ENCODE results near the gene GLRX3.
A peak's percentile ranks its signal among the peaks of the same experiment; 100 is the strongest.
"Not testable (repeated sequence)": the region's sequence is repeated elsewhere in the genome, so short reads cannot be mapped to it uniquely, and the experiment has no call there.

GLRX3 gene

DNA sequence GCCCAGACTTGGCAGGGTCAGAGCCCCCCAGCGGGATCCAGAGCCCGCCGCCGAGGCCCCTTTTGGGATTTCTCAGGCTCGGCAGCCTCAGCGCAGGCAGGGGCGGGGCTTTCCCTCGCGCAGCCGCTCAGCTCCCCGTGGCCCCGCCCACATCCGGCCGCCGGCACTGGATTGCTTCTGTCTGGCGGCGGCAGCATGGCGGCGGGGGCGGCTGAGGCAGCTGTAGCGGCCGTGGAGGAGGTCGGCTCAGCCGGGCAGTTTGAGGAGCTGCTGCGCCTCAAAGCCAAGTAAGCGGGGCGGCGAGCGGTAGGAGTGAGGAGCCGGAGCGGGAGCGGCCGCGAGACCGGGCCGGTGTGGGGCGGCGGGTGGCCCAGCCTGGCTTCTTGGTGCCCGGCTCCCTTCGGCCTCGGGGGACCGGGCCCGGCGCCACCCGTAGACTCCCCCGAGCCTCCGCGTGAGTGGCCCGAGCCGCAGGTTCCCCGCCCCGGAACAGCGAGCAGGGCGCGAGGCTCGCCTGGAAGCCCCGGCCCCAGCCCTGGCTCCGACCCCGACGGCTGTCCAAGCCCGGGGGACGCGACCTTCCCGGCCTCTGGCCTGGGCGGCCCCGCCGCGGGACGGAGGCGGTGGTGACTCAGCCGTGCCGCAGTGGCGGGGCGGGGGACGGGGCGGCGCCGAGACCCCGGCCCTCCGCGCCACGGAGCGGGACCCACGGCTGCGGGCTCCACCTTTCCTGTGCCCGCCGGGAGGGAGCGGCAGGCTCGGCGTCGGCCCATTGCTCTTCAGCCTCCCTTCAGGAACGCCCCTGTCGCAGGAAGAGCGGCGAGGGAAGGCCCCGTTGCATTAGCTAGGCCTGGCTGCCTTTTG lies at the start of gene GLRX3:
Gene GLRX3, plus strand, starts transcription at position 166 of the 864 bp plus-strand sequence. Its CDS starts 30 bp downstream, at position 196.
- peak; percentile 55 for DNase-seq

DNA sequence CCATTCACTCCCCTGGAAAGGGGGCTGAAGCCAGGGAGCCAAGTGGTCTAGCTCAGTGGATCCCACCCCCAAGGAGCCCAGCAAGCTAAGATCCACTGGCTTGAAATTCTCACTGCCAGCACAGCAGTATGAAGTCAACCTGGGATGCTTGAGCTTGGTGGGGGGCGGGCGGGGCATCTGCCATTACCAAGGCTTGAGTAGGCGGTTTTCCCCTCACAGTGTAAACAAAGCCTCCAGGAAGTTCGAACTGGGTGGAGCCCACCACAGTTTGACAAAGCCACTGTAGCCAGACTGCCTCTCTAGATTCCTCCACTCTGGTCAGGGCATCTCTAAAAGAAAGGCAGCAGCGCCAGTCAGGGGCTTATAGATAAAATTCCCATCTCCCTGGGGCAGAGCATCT lies 45.6 kb upstream of the GLRX3 start:
- not testable (repeated sequence) for DNase-seq

DNA sequence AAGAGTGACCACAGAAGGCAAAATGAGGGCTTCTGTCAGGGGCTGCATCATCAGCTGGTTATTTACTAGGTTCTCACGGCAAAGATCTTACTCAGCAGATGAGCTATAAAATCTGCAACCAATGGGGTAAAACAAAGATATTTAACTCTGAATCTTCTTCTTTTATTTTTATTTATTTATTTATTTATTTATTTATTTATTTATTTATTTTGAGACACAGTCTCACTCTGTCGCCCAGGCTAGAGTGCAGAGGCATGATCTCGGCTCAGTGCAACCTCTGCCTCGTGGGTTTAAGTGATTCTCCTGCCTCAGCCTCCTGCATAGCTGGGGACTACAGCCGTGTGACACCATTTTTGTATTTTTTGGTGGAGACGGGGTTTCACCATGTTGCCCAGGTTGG lies 36.8 kb upstream of the GLRX3 start:
- no peak for DNase-seq

GRCh38 chr10:130105724-130106123 lies 30.5 kb upstream of the GLRX3 start:
- no peak for DNase-seq

GRCh38 chr10:130108146-130108545 lies 28.0 kb upstream of the GLRX3 start:
- DNase-seq = not testable (repeated sequence)

- DNase-seq = no peak
Measured at GRCh38 chr10:130108934-130109604, 27.1 kb upstream of the GLRX3 start.

- peak; percentile 38 for DNase-seq
Measured at GRCh38 chr10:130109796-130110245, 26.4 kb upstream of the GLRX3 start.

DNA sequence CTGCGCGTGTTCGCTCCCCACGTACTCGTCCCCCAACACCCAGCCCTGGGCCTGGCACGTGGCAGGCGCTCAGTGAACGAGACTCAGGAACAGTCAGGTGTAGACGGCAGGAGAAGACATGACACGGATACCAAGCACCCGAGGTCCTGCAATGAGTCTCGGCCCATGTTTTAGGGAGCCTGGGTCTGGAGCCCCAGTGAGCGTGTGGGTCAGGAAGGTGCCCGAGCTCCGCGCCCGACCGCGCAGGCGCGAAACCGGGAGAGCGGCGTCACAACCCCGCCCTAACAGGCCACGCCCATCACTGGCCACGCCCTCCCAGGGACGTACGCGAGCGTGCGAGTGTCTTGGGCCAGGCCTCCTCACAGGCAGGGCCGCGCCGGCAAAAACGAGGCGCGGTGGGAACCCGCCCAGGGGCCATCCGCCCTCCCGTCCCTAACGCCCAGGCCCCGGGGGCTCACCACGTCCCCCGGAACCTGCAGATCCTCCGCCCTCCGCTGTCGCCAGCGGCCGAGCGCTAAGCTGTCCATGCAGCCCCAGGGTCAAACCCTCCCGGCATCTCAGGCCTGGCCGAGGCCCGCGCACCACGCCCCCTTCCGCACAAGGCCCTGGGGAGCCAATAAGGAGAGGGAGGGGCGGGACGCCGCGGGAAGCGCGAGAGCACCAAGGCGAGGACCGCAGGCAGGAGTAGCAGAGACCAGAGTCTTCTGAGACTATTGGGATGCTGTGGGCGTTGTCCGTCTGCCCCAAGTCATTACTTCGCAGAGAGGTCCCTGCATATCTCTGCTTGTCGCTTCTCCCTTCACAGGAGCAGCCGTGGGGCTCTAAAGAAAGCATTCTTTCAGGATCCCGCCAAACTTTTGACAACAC lies 25.7 kb upstream of the GLRX3 start, which contains the start of gene C10orf143:
Gene C10orf143, minus strand, starts transcription at position 585 of the 867 bp plus-strand sequence. Its CDS starts 58 bp downstream, at position 527.
- peak; percentile 84 for DNase-seq

DNA sequence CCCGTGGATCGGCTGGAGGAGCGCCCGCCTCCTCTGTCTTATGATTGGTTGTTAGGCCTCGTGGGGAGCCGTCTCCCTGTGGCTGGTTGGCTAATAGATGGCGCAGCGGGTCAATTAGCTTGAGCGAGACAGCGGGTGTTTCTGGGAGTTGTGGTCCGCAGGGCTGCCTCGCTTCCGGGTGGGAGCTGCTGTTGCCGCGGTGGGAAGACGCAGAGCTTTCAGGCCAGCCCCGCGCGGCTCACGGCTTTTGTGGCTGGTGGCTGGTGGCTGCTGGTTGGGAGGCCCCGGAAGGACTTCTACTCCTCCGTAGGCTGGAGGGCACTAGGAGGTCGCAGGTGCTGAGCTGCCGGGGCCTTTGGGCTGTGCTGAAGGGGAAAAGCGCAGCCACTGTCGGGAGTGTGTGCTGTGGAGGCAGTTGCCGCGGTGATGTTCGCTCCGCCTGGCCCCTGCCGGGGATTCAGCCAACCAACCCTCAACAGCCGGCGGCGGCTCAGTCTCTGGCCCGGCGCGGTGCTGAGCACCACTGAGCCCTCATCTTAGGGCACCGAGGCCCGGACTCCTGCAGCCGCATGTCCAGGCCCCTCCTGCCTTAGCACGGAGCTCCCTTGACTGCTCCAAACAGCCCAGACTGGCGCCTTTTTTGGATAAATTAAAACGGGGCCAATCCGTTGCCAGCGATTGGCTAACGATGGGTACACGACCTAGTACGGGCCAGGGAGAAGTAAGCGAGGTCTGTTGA lies 24.9 kb upstream of the GLRX3 start:
- DNase-seq = peak; percentile 92

GRCh38 chr10:130111852-130112180 lies 24.4 kb upstream of the GLRX3 start:
- no peak for DNase-seq

DNA sequence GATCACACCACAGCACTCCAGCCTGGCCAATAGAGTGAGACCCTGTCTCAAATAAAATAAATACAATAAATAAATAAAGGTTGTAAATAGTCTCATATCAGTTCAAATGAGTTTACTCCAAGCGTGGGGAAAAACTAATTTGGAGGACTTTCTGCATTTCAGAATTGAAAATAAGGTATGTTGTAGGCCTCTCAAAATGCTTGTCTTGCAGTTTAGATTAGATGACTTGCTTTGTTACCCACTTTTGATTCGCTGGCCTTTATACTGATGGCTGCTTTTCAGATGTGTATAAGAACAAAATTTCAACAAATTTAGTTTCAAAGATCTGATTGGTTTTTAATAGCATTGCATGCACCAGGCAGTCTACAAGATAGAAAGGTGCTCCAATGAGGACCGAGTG lies 23.4 kb upstream of the GLRX3 start:
- no peak for DNase-seq

- DNase-seq = not testable (repeated sequence)
Measured at GRCh38 chr10:130116942-130117341, 19.2 kb upstream of the GLRX3 start.

DNA sequence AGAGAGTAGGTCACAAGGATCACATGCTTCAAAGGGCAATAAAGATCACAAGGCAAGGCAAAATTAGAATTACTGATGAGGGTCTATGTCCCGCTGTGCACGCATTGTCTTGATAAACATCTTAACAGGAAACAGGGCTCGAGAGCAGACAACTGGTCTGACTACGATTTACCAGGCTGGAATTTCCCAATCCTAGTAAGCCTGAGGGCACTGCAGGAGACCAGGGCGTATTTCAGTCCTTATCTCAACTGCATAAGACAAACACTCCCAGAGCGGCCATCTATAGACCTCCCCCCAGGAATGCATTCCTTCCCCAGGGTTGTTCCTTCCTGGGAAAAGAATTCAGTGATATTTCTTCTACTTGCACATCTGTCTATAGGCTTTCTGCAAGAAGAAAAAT lies 18.7 kb upstream of the GLRX3 start:
- not testable (repeated sequence) for DNase-seq

GRCh38 chr10:130121486-130122079 lies 14.6 kb upstream of the GLRX3 start:
- DNase-seq = no peak

- peak; percentile 46 for DNase-seq
Measured at GRCh38 chr10:130127364-130128061, 8.7 kb upstream of the GLRX3 start.

- no peak for DNase-seq
Measured at GRCh38 chr10:130128062-130128781, 8.0 kb upstream of the GLRX3 start.

DNA sequence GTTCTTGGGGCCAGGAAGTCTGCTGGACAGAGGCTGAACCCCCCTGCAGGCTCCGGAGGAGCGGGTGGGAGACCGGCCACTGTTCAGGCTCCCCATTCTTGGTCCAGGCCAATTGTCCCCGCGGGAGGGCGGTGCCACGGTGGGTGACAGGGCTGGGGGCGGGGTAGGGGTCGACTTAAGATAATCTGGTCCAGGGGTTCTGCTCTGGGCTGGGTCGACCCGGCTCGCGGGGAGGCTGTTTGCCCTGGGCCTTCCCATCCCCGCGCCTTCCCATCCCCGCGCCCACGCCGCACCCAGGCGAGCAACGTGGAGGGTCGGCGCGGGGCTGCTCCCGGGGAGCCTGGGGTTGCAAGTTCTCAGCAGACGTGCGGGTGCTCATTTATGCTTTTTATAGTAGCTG lies 7.3 kb upstream of the GLRX3 start:
- no peak for DNase-seq

DNA sequence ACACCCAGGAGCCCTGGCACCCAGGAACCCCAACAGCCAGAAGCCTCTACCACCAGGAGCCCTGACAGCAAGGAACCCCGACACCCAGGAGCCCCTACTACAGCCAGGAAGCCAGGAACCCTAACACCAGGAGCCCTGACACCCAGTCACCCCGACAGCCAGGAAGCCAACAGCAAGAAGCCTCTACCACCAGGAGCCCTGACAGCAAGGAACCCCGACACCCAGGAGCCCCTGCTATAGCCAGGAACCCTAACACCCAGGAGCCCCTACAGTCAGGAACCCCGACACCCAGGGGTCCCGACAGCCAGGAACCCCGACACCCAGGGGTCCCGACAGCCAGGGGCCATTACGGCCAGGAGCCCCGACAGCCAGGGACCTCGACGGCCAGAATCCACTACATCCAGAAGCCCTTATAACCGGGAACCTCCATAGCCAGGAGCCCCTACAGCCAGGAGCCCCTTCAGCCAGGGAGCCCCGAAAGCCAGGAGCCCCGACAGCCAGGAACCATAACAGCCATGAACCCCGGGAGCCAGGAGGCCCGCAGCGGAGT lies 440 bp upstream of the GLRX3 start:
- no peak for DNase-seq

DNA sequence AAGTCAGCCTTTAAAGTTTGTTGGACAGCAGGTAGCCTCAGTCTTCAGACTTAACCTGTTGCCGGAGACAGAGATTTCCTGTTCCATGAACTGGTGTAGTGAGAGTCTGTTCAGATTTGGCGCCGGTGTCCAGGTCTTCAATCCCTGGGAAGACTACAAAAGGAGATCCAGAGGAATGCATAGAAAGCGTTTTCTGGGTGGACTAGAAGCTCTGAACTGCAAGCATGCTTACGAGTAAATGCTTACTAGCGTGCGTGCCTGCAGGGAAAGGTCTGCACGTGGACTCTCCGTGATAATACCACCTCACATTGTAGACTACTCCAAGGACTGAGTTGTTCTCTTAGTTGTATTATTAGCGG lies 878 bp downstream of the GLRX3 start:
- no peak for DNase-seq
